ENCODE results near the gene PIAS2.

- TF ChIP-seq POU2F2 (IDR thresholded peaks at IDR 0.05; ENCODE audit: low read depth, low read length) (no peak), POLR2AphosphoS5 (IDR thresholded peaks at IDR 0.05; ENCODE audit: low read depth, low read length) (no peak), TAF1 (IDR thresholded peaks at IDR 0.05; ENCODE audit: low read depth, low read length) (no peak), SPI1 (IDR thresholded peaks at IDR 0.05; ENCODE audit: low read depth, low read length) (peak; percentile 69), POLR2A (IDR thresholded peaks at IDR 0.05; ENCODE audit: low read depth, low read length) (no peak)
Observed at GRCh38 chr18:46843372-46843771, 73.9 kb downstream of the PIAS2 start.

All from GM12891 (cell line).